Endodermal cell (in vitro differentiated cells): Measurements from ENCODE around the gene UQCC2. TPM values are rescaled to one million over a fixed set of nuclear protein-coding genes. Genes with fewer than 3 reads are reported as not detected.

Experiments used
- DNase-seq: peaks from one replicate; pipeline ENCODE4 v3.0.0-alpha.2; 2017
- H3K27ac ChIP-seq: 2 replicates; pipeline ENCODE4 v1.5.1; 2013; ENCODE audit warnings: mild to moderate bottlenecking, low read depth, low read length, moderate library complexity
- H3K27me3 ChIP-seq: 2 replicates; pipeline ENCODE4 v1.6.1; 2013; ENCODE audit warnings: mild to moderate bottlenecking, low read length, moderate library complexity; ENCODE audit not compliant: insufficient read depth, control insufficient read depth, poor library complexity, severe bottlenecking
- H3K36me3 ChIP-seq: 2 replicates; pipeline ENCODE4 v1.7.0; 2013; ENCODE audit warnings: mild to moderate bottlenecking, low read length, moderate library complexity; ENCODE audit not compliant: control insufficient read depth, insufficient read depth
- H3K4me1 ChIP-seq: one replicate; pipeline ENCODE4 v1.7.0; 2013; ENCODE audit warnings: low read length; ENCODE audit not compliant: control insufficient read depth, insufficient read depth
- H3K4me3 ChIP-seq: 2 replicates; pipeline ENCODE4 v1.5.1; 2013; ENCODE audit warnings: mild to moderate bottlenecking, low read length, moderate library complexity
- H3K9ac ChIP-seq: 2 replicates; pipeline ENCODE4 v1.6.1; 2013; ENCODE audit warnings: mild to moderate bottlenecking, low read length, moderate library complexity; ENCODE audit not compliant: poor library complexity, severe bottlenecking; ENCODE audit errors: extremely low read depth
- H3K9me3 ChIP-seq: 2 replicates; pipeline ENCODE4 v1.6.1; 2013; ENCODE audit warnings: mild to moderate bottlenecking, low read length, moderate library complexity; ENCODE audit not compliant: control insufficient read depth
- H3K27ac Mint-ChIP-seq: 2 replicates; pipeline ENCODE4 v1.8.0; 2020; ENCODE audit warnings: mixed read lengths
- H3K27me3 Mint-ChIP-seq: 2 replicates; pipeline ENCODE4 v1.8.0; 2021; ENCODE audit warnings: mild to moderate bottlenecking, mixed read lengths; ENCODE audit not compliant: insufficient read depth
- H3K36me3 Mint-ChIP-seq: 2 replicates; pipeline ENCODE4 v1.8.0; 2020; ENCODE audit warnings: low read depth, mixed read lengths
- H3K4me1 Mint-ChIP-seq: 2 replicates; pipeline ENCODE4 v1.8.0; 2020; ENCODE audit warnings: mixed read lengths
- H3K4me3 Mint-ChIP-seq: 2 replicates; pipeline ENCODE4 v1.8.0; 2020; ENCODE audit warnings: mild to moderate bottlenecking, moderate library complexity, mixed read lengths
- H3K9me3 Mint-ChIP-seq: 2 replicates; pipeline ENCODE4 v1.8.0; 2020; ENCODE audit warnings: mild to moderate bottlenecking, mixed read lengths
- CTCF ChIP-seq: fragments of 200-600 bp; sonication (generic); conservative IDR thresholded peaks from 2 replicates; pipeline ENCODE4 v1.5.0; 2021; ENCODE audit warnings: antibody characterized with exemption, mild to moderate bottlenecking
- WGBS, 2 experiments: methylation state at CpG; one replicate each; pipeline versions ENCODE4 v1.1.5 to v1.1.7; 2013; ENCODE audit warnings: missing lambda C conversion rate in 2 of 2, mixed read lengths in 1 of 2; ENCODE audit not compliant: insufficient coverage in 1 of 2, insufficient read length in 1 of 2; 5-methylcytosine and 5-hydroxymethylcytosine counted together
- total RNA-seq, 2 donors: library from RNA; stranded (reverse); fragmentation: NEBNext Ultra II Directional in 1 of 2; extraction: Animal tissue kit (Norgen Biotek cat#: 25700) in 1 of 2; gene quantifications; 2 replicates in 1 of 2; 3 replicates in 1 of 2; pipeline ENCODE4 v1.2.1, GENCODE V29; 2021

The UQCC2 gene
- total RNA-seq, 2 donors from 2014 or later = 120 to 174 TPM

GRCh38 chr6:33685411-33686224, 25.9 kb downstream of the UQCC2 start:
- Histone ChIP-seq H3K27me3 (no peaks in the 10 kb centered on the region), H3K4me1 (no peaks in the 10 kb centered on the region), H3K27ac (peak overlapping the region; percentile 29), H3K9me3 (no peaks in the 10 kb centered on the region), H3K36me3 (no peaks in the 10 kb centered on the region), H3K9ac (no peak overlapping the region), H3K4me3 (no peak overlapping the region)
- Mint-ChIP-seq H3K36me3 (peaks cover 52% of the 10 kb centered on the region), H3K27ac (no peak overlapping the region), H3K27me3 (no peaks in the 10 kb centered on the region), H3K4me1 (no peaks in the 10 kb centered on the region), H3K9me3 (no peaks in the 10 kb centered on the region), H3K4me3 (no peak overlapping the region)
- WGBS, 2 experiments = 93% methylated on average over 38 of the region's 38 CpGs
- no peak for TF ChIP-seq CTCF
- DNase-seq = no peak

GRCh38 chr6:33684983-33685382, 26.5 kb downstream of the UQCC2 start:
- Mint-ChIP-seq H3K36me3 (peaks cover 55% of the 10 kb centered on the region), H3K27me3 (no peaks in the 10 kb centered on the region), H3K4me1 (no peaks in the 10 kb centered on the region), H3K4me3 (no peak overlapping the region), H3K9me3 (no peaks in the 10 kb centered on the region), H3K27ac (no peak overlapping the region)
- Histone ChIP-seq H3K9me3 (no peaks in the 10 kb centered on the region), H3K27ac (no peak overlapping the region), H3K9ac (no peak overlapping the region), H3K4me3 (no peak overlapping the region), H3K27me3 (no peaks in the 10 kb centered on the region), H3K4me1 (no peaks in the 10 kb centered on the region), H3K36me3 (no peaks in the 10 kb centered on the region)
- 84 to 100% methylated on average over 4 to 7 of the region's 7 CpGs for WGBS, 2 experiments
- no peak for TF ChIP-seq CTCF
- no peak for DNase-seq

DNA sequence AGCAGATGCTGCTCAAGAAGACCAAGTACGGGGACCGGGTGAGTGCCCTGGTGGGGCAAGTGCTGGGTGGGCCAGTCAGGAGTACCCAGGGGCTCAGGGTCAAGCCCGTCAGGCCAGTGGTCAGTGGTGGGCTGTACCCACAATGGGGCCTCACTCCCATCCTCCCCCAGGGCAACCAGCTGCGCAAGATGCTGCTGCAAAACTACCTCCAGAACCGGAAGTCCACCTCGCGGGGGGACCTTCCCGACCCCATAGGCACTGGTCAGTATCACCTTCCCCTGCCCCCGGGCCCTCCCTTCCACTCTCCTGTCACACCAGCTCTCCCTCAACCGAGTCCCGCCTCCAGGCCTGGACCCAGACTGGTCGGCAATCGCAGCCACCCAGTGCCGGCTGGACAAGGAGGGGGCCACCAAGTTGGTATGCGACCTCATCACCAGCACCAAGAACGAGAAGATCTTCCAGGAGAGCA, 27.0 kb downstream of the UQCC2 start:
- Histone ChIP-seq H3K9me3 (no peaks in the 10 kb centered on the region), H3K27me3 (no peaks in the 10 kb centered on the region), H3K9ac (no peak overlapping the region), H3K36me3 (no peaks in the 10 kb centered on the region), H3K27ac (no peak overlapping the region), H3K4me3 (no peak overlapping the region), H3K4me1 (no peaks in the 10 kb centered on the region)
- TF ChIP-seq CTCF = no peak
- no peaks in the 10 kb centered on the region for H3K27me3 Mint-ChIP-seq
- DNase-seq = no peak
- no peak overlapping the region for H3K4me3 Mint-ChIP-seq
- WGBS, 2 experiments = 92 to 95% methylated on average over 7 to 16 of the region's 16 CpGs
- H3K4me1 Mint-ChIP-seq = no peaks in the 10 kb centered on the region
- H3K9me3 Mint-ChIP-seq = no peaks in the 10 kb centered on the region
- H3K36me3 Mint-ChIP-seq = peaks cover 57% of the 10 kb centered on the region
- no peak overlapping the region for H3K27ac Mint-ChIP-seq
